PC-3 (cell line): ENCODE results near the gene MEPE. TPM values are rescaled to one million over a fixed set of nuclear protein-coding genes. Genes with fewer than 3 reads are reported as not detected.

ENCODE experiments used
- ATAC-seq: fragments of 200-7000 bp; cut with Tn5 transposase; 2 replicates; pipeline ENCODE4 v1.9.1; 2020; ENCODE audit warnings: mild to moderate bottlenecking, moderate library complexity
- BruUV-seq: library from RNA; stranded (reverse); fragments of 400-500 nt; replicated peaks from 2 replicates; lab custom pipeline; 2021; lab: Mats Ljungman, UMichigan
- CTCF ChIA-PET: fragments of 300-600 bp; sonication (Branson Sonifier 250); formaldehyde crosslinking; loops from one replicate; lab custom pipeline; 2022; ENCODE audit warnings: antibody characterized with exemption; lab: Charles Lee
- POLR2A ChIA-PET: fragments of 300-600 bp; sonication (Branson Sonifier 250); formaldehyde crosslinking; loops from one replicate; lab custom pipeline; 2022; ENCODE audit warnings: antibody characterized with exemption; ENCODE audit not compliant: unreplicated experiment; lab: Charles Lee
- DNase-seq: peaks from one replicate; pipeline ENCODE4 v3.0.0-alpha.2; 2015
- H2AFZ ChIP-seq: fragments of 300-600 bp; sonication (generic); 2 replicates; pipeline ENCODE4 v1.6.0; 2016; ENCODE audit warnings: antibody characterized with exemption, low read length
- H3F3A ChIP-seq: fragments of 300-600 bp; sonication (generic); one replicate; pipeline ENCODE4 v1.6.0; 2017; ENCODE audit warnings: antibody characterized with exemption, low read length, control low read depth, mild to moderate bottlenecking; ENCODE audit not compliant: unreplicated experiment
- H3K27ac ChIP-seq: fragments of 300-600 bp; sonication (generic); 2 replicates; pipeline ENCODE4 v1.5.1; 2016; ENCODE audit warnings: mild to moderate bottlenecking, low read length
- H3K27me3 ChIP-seq: fragments of 300-600 bp; sonication (generic); 2 replicates; pipeline ENCODE4 v1.6.1; 2016; ENCODE audit warnings: low read length, mixed read lengths
- H3K36me3 ChIP-seq: fragments of 300-600 bp; sonication (generic); 2 replicates; pipeline ENCODE4 v1.6.1; 2016; ENCODE audit warnings: low read depth, mixed run types, low read length, mixed read lengths
- H3K4me1 ChIP-seq: fragments of 300-600 bp; sonication (generic); 2 replicates; pipeline ENCODE4 v1.5.1; 2016; ENCODE audit warnings: low read length; ENCODE audit not compliant: insufficient read depth
- H3K4me2 ChIP-seq: fragments of 300-600 bp; sonication (generic); 2 replicates; pipeline ENCODE4 v1.6.0; 2016; ENCODE audit warnings: low read length
- H3K4me3 ChIP-seq: fragments of 300-600 bp; sonication (generic); 2 replicates; pipeline ENCODE4 v1.5.1; 2016; ENCODE audit warnings: mild to moderate bottlenecking, low read length, mixed read lengths
- H3K79me2 ChIP-seq: fragments of 300-600 bp; sonication (generic); 2 replicates; pipeline ENCODE4 v1.6.1; 2017; ENCODE audit warnings: low read length, mixed read lengths
- H3K9ac ChIP-seq: fragments of 300-600 bp; sonication (generic); 2 replicates; pipeline ENCODE4 v1.6.0; 2016; ENCODE audit warnings: mild to moderate bottlenecking, low read length
- H3K9me2 ChIP-seq: fragments of 300-600 bp; sonication (generic); replicated peaks from 2 replicates; pipeline ENCODE4 v1.6.1; 2016; ENCODE audit warnings: mixed run types, low read length, mixed read lengths
- H3K9me3 ChIP-seq: fragments of 300-600 bp; sonication (generic); 2 replicates; pipeline ENCODE4 v1.6.1; 2016; ENCODE audit warnings: low read length, mixed read lengths
- H4K20me1 ChIP-seq: fragments of 300-600 bp; sonication (generic); 2 replicates; pipeline ENCODE4 v1.6.1; 2016; ENCODE audit warnings: low read length, mixed read lengths
- EZH2 ChIP-seq: fragments of 300-600 bp; sonication (generic); IDR thresholded peaks from one replicate; pipeline ENCODE4 v1.6.1; 2017; ENCODE audit warnings: antibody characterized with exemption, mild to moderate bottlenecking, low read length; ENCODE audit not compliant: unreplicated experiment
- EZH2phosphoT487 ChIP-seq: fragments of 300-600 bp; sonication (generic); IDR thresholded peaks from 2 replicates; pipeline ENCODE4 v1.6.1; 2018; ENCODE audit warnings: mild to moderate bottlenecking, antibody characterized with exemption, low read length, borderline replicate concordance
- intact Hi-C: fragments of 100-400 bp; cut with micrococcal nuclease; formaldehyde crosslinking; loops from 2 replicates; pipeline ENCODE4 v1.9.0; 2023
- total RNA-seq: library from RNA; depleted of rRNA; stranded (reverse); fragments of >200 nt; gene quantifications from 2 replicates; pipeline ENCODE4 v1.2.3, GENCODE V29; 2014
- TF ChIP-seq, protein P1 (sequence below): fragments of 300-600 bp; sonication (generic); conservative IDR thresholded peaks from 2 replicates; pipeline ENCODE4 v1.5.1; 2017; ENCODE audit warnings: antibody characterized with exemption, low read depth, mild to moderate bottlenecking, low read length

Gene MEPE
- total RNA-seq, 1 experiment from 2014 or later, result not detected

DNA sequence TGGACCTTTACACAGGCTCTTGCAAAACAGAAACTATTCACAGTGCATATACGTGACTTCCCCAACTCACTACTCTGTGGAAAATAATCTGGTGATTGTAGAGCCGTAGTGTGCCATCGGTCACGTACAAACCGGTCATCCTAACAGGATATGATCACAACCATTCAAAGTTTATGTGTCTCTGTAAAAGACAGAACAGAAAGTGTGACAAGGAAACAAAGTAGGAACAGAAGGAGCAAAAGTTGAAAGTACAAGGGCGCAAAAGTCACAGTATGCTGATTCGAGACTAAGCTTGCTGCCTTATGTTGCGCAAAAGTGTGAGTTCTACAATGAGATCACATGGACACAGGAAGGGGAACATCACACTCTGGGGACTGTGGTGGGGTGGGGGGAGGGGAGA, 18.6 kb downstream of the MEPE start:
- no peak overlapping the region for H3K27ac ChIP-seq
- H3K9me3 ChIP-seq, result no peaks in the 10 kb centered on the region
- TF ChIP-seq, protein P1, sequence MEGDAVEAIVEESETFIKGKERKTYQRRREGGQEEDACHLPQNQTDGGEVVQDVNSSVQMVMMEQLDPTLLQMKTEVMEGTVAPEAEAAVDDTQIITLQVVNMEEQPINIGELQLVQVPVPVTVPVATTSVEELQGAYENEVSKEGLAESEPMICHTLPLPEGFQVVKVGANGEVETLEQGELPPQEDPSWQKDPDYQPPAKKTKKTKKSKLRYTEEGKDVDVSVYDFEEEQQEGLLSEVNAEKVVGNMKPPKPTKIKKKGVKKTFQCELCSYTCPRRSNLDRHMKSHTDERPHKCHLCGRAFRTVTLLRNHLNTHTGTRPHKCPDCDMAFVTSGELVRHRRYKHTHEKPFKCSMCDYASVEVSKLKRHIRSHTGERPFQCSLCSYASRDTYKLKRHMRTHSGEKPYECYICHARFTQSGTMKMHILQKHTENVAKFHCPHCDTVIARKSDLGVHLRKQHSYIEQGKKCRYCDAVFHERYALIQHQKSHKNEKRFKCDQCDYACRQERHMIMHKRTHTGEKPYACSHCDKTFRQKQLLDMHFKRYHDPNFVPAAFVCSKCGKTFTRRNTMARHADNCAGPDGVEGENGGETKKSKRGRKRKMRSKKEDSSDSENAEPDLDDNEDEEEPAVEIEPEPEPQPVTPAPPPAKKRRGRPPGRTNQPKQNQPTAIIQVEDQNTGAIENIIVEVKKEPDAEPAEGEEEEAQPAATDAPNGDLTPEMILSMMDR, result no peak
- TF ChIP-seq EZH2phosphoT487, result no peak
- TF ChIP-seq EZH2, result no peak
- ATAC-seq, result no peak
- POLR2A ChIA-PET, result no interaction called here
- no peaks in the 10 kb centered on the region for H3K9me2 ChIP-seq
- H3K79me2 ChIP-seq, result no peaks in the 10 kb centered on the region
- H3K36me3 ChIP-seq, result no peaks in the 10 kb centered on the region
- CTCF ChIA-PET, result no interaction called here
- H3K27me3 ChIP-seq, result no peaks in the 10 kb centered on the region
- H3F3A ChIP-seq, result no peaks in the 10 kb centered on the region
- intact Hi-C loops, result loop anchor here (5.0 kb wide), 2 partner anchors 136 to 666 kb away; no protein-coding TSS in a partner anchor
- DNase-seq, result no peak
- H2AFZ ChIP-seq, result no peak overlapping the region
- H3K4me3 ChIP-seq, result no peak overlapping the region
- H3K4me2 ChIP-seq, result no peak overlapping the region
- no peaks in the 10 kb centered on the region for H4K20me1 ChIP-seq
- peaks cover 4% of the 10 kb centered on the region; the same call in 1 of the 2 replicates for H3K4me1 ChIP-seq
- BruUV-seq, result no TSS peak
- H3K9ac ChIP-seq, result no peak overlapping the region

DNA sequence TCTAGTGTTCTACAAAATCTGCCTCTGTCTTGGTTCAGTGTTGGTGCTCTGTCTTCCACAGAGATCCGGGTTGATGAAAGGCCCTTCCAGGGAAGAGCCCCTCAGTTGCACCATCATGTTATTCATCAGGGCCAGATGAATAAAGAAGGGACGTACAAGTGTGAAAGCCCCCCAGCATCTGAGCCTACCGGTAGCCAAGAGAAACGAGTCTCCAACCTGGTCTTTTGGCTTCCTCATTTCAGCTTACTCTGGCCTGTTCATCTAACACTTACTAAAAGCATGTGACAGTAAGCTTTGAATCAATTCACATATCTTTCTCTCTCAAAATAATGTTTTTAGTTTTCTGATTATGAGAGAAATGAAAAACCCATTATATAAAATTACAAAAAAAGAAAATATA, 19.2 kb downstream of the MEPE start:
- CTCF ChIA-PET, result no interaction called here
- TF ChIP-seq EZH2phosphoT487 (no peak), EZH2 (no peak)
- TF ChIP-seq, protein P1, result no peak
- intact Hi-C loops, result loop anchor here (5.0 kb wide), 2 partner anchors 135 to 665 kb away; no protein-coding TSS in a partner anchor

DNA sequence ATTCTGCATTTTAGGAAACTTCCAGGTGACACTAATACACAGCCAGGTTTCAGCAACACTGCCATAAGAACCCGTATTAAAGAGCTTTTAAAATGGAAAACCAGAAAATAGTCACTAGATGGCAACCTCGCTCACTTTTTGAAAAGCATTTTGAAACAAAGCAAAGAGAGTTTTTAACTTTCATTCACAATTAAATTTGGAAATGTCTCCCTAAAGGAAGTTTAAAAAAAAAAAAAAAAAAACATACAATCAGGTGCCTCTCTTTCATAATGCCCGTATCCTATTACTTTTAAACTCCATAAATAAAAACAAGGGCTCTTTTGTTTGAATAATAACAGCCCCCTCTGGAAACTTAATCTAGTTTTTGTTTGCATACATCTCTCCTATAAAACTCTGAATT, 20.3 kb downstream of the MEPE start:
- H4K20me1 ChIP-seq, result no peaks in the 10 kb centered on the region
- peak; percentile 22; the same call in 1 of the 2 replicates for ATAC-seq
- H3K36me3 ChIP-seq, result no peaks in the 10 kb centered on the region
- DNase-seq, result peak; percentile 67
- TF ChIP-seq, protein P1, result peak; percentile 62
- TF ChIP-seq EZH2phosphoT487, result no peak
- H3K27me3 ChIP-seq, result no peaks in the 10 kb centered on the region
- ChIA-PET CTCF (interaction anchor here (0.6 to 1.0 kb wide), 7 partner anchors 113 to 324 kb away, joined by 3 to 6 read pairs (median 3); partner anchors contain the start of gene SPARCL1), POLR2A (no interaction called here)
- H2AFZ ChIP-seq, result no peak overlapping the region
- no TSS peak for BruUV-seq
- no peak overlapping the region for H3K9ac ChIP-seq
- no peak overlapping the region for H3K4me3 ChIP-seq
- H3K27ac ChIP-seq, result no peak overlapping the region
- no peaks in the 10 kb centered on the region for H3F3A ChIP-seq
- H3K9me2 ChIP-seq, result no peaks in the 10 kb centered on the region
- H3K4me2 ChIP-seq, result peak overlapping the region; percentile 51
- intact Hi-C loops, result loop anchor here (1.0 to 5.0 kb wide), 4 partner anchors 120 to 664 kb away; no protein-coding TSS in a partner anchor
- H3K79me2 ChIP-seq, result no peaks in the 10 kb centered on the region
- H3K4me1 ChIP-seq, result peaks cover 4% of the 10 kb centered on the region; the same call in 1 of the 2 replicates
- H3K9me3 ChIP-seq, result no peaks in the 10 kb centered on the region

More for the DNA sequence above, 19.2 kb downstream of the MEPE start:
- DNase-seq (no peak), ATAC-seq (no peak)
- Histone ChIP-seq H3K4me3 (no peak overlapping the region), H3K79me2 (no peaks in the 10 kb centered on the region), H3K4me2 (no peak overlapping the region), H2AFZ (no peak overlapping the region), H3K9me2 (no peaks in the 10 kb centered on the region), H3K9ac (no peak overlapping the region), H3K4me1 (peaks cover 4% of the 10 kb centered on the region; the same call in 1 of the 2 replicates), H3K36me3 (no peaks in the 10 kb centered on the region), H3K27me3 (no peaks in the 10 kb centered on the region), H3F3A (no peaks in the 10 kb centered on the region), H4K20me1 (no peaks in the 10 kb centered on the region), H3K27ac (no peak overlapping the region), H3K9me3 (no peaks in the 10 kb centered on the region)
- POLR2A ChIA-PET, result no interaction called here
- no TSS peak for BruUV-seq
